HEK293T (cell line): ENCODE results near the gene GABPB2.

ENCODE experiments used
- FOXK2 ChIP-seq: fragments of 450-650 bp; IDR thresholded peaks from 2 replicates; pipeline ENCODE4 v1.6.1; 2016; ENCODE audit warnings: mild to moderate bottlenecking
- NFRKB ChIP-seq: fragments of 450-650 bp; IDR thresholded peaks from 2 replicates; pipeline ENCODE4 v1.6.1; 2016; ENCODE audit warnings: mild to moderate bottlenecking, moderate library complexity

GRCh38 chr1:151134991-151135390 lies 64.4 kb downstream of the GABPB2 start:
- no peak for TF ChIP-seq NFRKB
- TF ChIP-seq FOXK2, result no peak
